GM04503 (cell line): ENCODE measurements around the gene LUZP1.

Experiments used
- DNase-seq: peaks from one replicate; pipeline ENCODE4 v3.0.0-alpha.2; 2012; ENCODE audit warnings: low read depth

LUZP1 gene

DNA sequence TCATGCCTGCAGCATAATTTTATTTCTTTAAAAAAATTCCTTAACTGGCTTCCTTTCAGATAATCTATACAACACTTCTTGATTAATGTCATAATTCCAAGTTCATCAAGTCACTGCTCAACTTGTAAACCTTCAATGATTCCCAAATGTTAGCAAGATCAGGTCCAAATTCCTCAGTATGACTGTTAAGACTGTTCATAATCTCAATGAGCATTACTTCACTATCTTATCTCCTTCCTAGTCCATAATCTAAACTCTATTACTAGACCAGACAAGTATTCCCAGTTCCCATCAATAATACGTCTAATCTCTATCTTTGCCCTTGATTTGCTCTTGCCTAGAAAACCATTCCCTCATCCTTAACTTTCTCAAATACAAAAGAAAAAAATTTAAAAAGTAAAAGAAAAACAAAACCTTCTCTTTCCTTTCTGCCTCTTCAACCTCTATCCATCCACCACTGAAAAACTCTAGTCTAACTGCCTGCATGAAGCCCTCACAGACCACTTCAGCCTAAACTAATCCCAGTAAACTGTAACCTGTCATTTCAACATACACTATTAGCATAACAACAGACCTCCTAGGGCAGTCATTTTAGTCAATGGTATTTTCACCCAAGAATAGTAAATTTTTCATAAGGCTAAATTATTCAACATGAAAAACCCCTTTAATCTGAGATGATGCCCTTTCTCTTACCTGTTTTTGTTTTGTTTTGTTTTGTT is 15.5 kb downstream of the LUZP1 start:
- DNase-seq = no peak

- no peak for DNase-seq
Observed at GRCh38 chr1:23150742-23151141, 17.9 kb downstream of the LUZP1 start.

- no peak for DNase-seq
Observed at GRCh38 chr1:23150125-23150524, 18.5 kb downstream of the LUZP1 start.

- no peak for DNase-seq
Observed at GRCh38 chr1:23149114-23149513, 19.5 kb downstream of the LUZP1 start.

- DNase-seq = no peak
Observed at GRCh38 chr1:23148084-23148483, 20.6 kb downstream of the LUZP1 start.

DNA sequence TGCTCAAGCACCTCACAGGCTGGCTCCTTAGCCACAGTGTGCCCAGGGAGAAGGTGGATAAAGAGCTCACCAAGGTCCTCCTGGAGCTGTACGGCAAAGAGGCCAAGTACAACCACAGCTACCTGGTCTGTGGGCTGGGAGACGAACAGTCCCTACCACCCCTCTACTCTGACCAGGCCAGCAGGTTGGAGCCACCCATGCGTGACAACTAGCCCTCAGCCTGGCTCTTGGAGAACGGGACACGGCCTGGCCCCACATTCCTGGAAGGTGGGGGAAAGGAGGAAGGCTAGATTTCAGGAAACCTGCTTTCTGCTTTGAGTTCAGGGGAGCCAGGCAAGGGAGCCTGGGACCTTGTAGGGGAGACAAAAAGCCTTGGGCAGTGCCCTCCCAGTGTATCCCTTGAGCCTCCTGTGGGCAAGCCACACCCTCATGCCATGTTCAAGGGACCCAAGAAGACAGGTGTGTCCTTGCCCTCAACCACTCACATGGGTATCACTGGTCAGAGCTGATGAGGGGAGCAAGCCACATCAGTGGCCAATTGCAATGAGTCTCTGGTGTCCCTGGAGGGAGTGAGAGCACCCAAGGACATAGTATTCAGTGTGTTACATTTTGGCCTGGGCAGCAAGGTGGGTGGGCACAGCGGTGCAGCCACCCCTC is 27.6 kb downstream of the LUZP1 start:
- no peak for DNase-seq

DNA sequence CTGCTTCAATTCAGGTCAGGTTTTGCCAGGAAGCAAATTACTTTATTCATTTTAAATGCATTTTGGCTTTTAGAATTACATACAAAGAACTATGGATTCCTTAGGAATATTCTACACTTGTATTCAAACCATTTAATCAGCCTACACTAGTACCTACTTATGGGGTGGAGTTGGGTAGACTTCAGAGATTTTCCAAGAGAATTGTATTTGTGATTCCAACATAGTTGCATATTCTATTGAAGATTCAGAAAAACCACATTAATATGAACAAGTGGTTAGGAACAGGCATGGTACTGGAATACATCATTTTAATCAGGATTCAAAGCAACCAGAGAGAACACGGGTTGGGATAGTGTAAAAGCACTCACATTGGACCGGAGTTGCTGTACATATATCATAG is 33.4 kb downstream of the LUZP1 start:
- DNase-seq = no peak

DNA sequence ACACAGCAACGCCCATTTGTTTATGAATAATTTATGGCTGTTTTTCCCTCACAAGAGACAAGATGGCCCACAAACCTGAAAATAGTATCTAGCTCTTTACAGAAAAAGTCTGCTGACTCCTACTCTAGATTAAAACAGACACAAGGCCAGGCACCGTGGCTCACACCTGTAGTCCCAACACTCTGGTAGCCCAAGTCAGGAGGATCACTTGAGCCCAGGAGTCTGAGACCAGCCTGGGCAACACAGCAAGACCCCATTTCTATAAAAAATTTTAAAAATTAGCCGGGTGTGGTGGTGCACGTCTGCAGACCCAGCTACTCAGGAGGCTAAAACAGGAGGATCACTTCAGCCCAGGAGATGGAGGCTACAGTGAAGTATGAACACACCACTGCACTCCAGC is 34.6 kb downstream of the LUZP1 start:
- no peak for DNase-seq

GRCh38 chr1:23133587-23133986 is 35.1 kb downstream of the LUZP1 start:
- no peak for DNase-seq

DNA sequence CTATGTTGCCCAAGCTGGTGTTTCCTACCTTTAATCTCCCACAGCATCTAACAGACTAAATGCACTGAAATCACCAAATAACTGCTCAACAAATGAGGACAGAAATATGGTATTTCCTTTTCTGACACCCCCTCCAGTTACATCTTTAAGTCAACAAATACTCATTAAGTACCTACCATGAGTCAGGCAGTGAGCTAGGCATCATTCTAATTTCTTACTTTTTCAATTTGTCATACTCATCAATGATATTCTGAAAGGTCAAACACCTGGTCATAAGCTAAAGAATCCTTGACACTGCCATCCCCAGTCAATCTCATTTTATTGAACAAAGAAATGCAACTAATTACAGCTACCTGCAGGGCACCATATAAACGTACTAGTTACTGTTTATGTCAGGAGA is 36.6 kb downstream of the LUZP1 start:
- DNase-seq = no peak

- DNase-seq = no peak
Observed at GRCh38 chr1:23129846-23130245, 38.8 kb downstream of the LUZP1 start.

- no peak for DNase-seq
Observed at GRCh38 chr1:23126801-23127200, 41.9 kb downstream of the LUZP1 start.

- DNase-seq = no peak
Observed at GRCh38 chr1:23126200-23126599, 42.5 kb downstream of the LUZP1 start.

DNA sequence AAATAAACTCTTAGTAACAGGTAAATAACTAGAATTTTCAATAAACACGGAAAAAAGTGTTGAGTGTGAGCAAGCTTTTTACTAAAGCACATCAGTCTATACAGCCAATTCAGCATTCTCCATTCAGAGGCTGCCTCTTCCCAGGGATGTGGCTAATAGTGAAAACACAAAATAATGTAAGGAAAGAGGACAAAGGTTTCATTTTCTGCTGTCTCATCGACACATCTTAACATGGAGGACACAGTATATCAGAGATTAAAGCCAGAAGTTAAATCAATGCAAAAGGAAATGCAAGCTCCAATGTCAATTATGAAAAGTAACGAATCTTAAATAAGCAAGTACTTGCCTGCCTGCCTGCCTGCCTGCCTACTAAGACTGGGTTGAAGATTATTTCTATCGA is 43.2 kb downstream of the LUZP1 start:
- DNase-seq = no peak

- no peak for DNase-seq
Observed at GRCh38 chr1:23124259-23125026, 44.2 kb downstream of the LUZP1 start.

GRCh38 chr1:23123528-23123927 is 45.1 kb downstream of the LUZP1 start:
- DNase-seq = no peak

- no peak for DNase-seq
Observed at GRCh38 chr1:23122796-23123195, 45.9 kb downstream of the LUZP1 start.

DNA sequence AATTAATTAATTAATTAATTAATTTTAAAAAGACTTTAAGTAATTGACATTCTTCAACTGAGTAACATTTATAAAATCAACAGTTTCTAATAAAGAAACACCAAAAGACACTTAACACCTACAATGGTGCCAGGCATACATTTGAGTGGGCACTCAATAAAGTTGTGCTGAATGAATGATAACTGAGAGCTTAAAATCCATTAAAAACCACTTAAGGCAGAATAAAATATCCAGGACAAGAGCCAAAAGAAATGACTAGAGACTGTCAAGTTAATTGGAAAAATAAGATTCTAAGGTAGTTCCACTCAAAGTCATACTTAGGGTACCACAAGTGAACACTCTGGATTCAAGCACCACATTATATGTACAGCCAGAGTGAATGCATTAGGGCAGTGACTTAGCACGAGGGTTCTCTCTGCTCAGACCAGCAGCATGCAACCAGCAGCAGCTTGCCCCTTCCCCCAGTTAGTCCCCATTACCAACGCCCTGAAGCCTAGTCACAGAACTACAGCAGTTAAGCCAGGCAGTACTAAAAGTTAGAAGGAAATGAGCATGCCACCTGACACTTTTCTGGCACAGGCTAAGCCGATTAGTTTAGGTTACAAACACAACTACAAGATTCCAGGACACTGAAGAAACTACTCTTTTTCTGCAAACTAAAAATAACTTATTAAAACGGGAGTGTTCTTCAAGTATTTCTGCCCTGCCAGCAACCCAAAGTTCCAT is 46.5 kb downstream of the LUZP1 start:
- DNase-seq = no peak

GRCh38 chr1:23120383-23120782 is 48.3 kb downstream of the LUZP1 start:
- no peak for DNase-seq

DNA sequence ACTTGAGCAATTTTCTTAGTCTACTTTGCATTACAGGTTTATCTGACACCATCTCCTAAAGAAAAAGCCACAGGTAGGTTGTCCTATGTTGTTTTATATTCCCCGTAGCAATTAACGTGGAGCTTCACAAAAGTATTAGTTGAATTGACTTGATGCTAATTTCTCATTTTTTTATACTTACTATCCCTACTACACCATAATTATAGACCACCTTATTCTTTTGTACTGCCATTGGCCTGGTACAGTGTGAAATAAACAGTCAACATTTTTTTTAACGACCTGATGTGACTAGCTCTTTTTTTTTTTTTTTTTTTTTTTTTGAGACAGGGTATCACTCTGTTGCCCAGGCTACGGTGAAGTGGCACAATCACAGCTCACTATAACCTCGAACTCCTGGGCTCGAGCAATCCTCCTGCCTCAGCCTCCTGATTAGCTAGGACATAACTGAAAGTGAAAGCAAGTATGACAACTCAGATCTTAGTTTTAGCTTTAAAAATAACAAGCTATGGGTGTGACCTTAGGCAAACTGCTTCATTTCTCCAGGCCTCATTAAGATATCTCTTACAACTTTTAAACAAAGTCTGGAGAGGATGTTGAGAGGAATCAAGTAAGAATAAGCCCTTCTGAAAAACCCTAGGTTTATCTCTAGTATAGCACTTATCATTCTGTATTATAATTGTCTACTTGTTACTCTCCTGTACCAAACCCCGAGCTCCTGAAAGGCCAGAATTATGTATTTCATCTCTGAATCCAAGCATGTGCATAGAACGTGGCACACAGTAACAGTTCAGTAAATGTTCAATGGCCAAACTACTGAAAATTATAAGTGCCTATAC is 49.5 kb downstream of the LUZP1 start:
- DNase-seq = no peak

GRCh38 chr1:23118407-23118806 is 50.2 kb downstream of the LUZP1 start:
- DNase-seq = no peak
